ENCODE measurements around the gene IL1A. TPM values are rescaled to one million over a fixed set of nuclear protein-coding genes. Genes with fewer than 3 reads are reported as not detected.

IL1A gene
- polyA plus RNA-seq, 1 of the 3 experiments (the other 2 are of a cell fraction), result not detected

DNA sequence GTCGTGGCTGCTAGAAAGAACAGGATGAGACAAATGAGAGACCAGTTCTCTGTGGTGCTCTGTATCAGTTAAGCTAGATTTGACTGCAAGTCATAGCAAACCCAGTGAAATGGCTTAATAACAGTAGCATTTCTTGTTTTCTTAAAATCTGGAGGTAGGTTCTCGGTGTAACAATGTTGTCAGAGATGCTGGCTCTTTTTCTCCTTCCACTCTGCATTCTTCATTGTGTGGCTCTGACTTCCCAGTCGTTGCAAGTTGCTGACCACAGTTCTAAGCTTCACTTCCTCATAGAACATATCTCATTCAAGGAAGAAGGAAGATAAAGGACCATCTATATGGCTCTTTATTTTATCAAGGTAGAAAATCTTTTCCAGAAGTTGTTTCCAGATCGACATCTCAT, 12.0 kb downstream of the IL1A start:
- WGBS (ENCODE audit: low lambda C conversion rate), result 18% methylated on average over 4 of the region's 4 CpGs
- CTCF ChIA-PET, result no interaction called here
- no peaks in the 10 kb centered on the region for H3K79me2 ChIP-seq (ENCODE audit: insufficient read depth)
- H3K36me3 ChIP-seq (replicated peaks in 1 of 2; ENCODE audit: control insufficient read depth in 1 of 2, insufficient read depth in 2 of 2, low read length in 1 of 2), result no peaks in the 10 kb centered on the region
- H3K9ac ChIP-seq, result no peak overlapping the region
- POLR2A ChIA-PET, result no interaction called here
- 0 out of 2 replicates have a peak overlapping the region, but pooled peaks have one; percentile 14 for H2AFZ ChIP-seq (ENCODE audit: low read depth)
- H3K4me2 ChIP-seq, result no peak overlapping the region
- TF ChIP-seq EZH2phosphoT487 (IDR thresholded peaks at IDR 0.05; ENCODE audit: borderline replicate concordance, low read depth) (no peak), FOXM1 (IDR thresholded peaks at IDR 0.05; ENCODE audit: low read depth) (no peak), RFX5 (IDR thresholded peaks at IDR 0.05; ENCODE audit: low read length) (no peak), SMC3 (IDR thresholded peaks at IDR 0.05; ENCODE audit: low read depth, low read length) (no peak), TAF1 (IDR thresholded peaks at IDR 0.05; ENCODE audit: borderline replicate concordance, low read depth, low read length) (no peak), EP300 (IDR thresholded peaks at IDR 0.05; ENCODE audit: borderline replicate concordance in 1 of 2, low read depth in 1 of 2, low read length in 1 of 2) (no peak), FOXJ3 (CRISPR knock-in tag; IDR thresholded peaks at IDR 0.05) (no peak), RAD21 (IDR thresholded peaks at IDR 0.05; ENCODE audit: low read length) (no peak), NFIC (IDR thresholded peaks at IDR 0.05; ENCODE audit: borderline replicate concordance) (no peak), GABPA (IDR thresholded peaks at IDR 0.05; ENCODE audit: low read depth) (no peak), GATA2 (CRISPR knock-in tag; IDR thresholded peaks at IDR 0.05) (no peak), SIN3A (IDR thresholded peaks at IDR 0.05; ENCODE audit: borderline replicate concordance, low read depth, low read length) (no peak), POLR2AphosphoS5 (IDR thresholded peaks at IDR 0.05; ENCODE audit: low read depth, low read length) (no peak), NRF1 (IDR thresholded peaks at IDR 0.05; ENCODE audit: low read depth, low read length) (no peak)
- TF ChIP-seq, protein P1, sequence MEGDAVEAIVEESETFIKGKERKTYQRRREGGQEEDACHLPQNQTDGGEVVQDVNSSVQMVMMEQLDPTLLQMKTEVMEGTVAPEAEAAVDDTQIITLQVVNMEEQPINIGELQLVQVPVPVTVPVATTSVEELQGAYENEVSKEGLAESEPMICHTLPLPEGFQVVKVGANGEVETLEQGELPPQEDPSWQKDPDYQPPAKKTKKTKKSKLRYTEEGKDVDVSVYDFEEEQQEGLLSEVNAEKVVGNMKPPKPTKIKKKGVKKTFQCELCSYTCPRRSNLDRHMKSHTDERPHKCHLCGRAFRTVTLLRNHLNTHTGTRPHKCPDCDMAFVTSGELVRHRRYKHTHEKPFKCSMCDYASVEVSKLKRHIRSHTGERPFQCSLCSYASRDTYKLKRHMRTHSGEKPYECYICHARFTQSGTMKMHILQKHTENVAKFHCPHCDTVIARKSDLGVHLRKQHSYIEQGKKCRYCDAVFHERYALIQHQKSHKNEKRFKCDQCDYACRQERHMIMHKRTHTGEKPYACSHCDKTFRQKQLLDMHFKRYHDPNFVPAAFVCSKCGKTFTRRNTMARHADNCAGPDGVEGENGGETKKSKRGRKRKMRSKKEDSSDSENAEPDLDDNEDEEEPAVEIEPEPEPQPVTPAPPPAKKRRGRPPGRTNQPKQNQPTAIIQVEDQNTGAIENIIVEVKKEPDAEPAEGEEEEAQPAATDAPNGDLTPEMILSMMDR (IDR thresholded peaks at IDR 0.05), result no peak
- TF ChIP-seq, protein P2, sequence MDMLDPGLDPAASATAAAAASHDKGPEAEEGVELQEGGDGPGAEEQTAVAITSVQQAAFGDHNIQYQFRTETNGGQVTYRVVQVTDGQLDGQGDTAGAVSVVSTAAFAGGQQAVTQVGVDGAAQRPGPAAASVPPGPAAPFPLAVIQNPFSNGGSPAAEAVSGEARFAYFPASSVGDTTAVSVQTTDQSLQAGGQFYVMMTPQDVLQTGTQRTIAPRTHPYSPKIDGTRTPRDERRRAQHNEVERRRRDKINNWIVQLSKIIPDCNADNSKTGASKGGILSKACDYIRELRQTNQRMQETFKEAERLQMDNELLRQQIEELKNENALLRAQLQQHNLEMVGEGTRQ (IDR thresholded peaks at IDR 0.05; ENCODE audit: borderline replicate concordance, low read depth, low read length), result no peak
- TF ChIP-seq, protein P3, sequence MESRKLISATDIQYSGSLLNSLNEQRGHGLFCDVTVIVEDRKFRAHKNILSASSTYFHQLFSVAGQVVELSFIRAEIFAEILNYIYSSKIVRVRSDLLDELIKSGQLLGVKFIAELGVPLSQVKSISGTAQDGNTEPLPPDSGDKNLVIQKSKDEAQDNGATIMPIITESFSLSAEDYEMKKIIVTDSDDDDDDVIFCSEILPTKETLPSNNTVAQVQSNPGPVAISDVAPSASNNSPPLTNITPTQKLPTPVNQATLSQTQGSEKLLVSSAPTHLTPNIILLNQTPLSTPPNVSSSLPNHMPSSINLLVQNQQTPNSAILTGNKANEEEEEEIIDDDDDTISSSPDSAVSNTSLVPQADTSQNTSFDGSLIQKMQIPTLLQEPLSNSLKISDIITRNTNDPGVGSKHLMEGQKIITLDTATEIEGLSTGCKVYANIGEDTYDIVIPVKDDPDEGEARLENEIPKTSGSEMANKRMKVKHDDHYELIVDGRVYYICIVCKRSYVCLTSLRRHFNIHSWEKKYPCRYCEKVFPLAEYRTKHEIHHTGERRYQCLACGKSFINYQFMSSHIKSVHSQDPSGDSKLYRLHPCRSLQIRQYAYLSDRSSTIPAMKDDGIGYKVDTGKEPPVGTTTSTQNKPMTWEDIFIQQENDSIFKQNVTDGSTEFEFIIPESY (IDR thresholded peaks at IDR 0.05; ENCODE audit: borderline replicate concordance, low read depth), result no peak
- TF ChIP-seq, protein P4, sequence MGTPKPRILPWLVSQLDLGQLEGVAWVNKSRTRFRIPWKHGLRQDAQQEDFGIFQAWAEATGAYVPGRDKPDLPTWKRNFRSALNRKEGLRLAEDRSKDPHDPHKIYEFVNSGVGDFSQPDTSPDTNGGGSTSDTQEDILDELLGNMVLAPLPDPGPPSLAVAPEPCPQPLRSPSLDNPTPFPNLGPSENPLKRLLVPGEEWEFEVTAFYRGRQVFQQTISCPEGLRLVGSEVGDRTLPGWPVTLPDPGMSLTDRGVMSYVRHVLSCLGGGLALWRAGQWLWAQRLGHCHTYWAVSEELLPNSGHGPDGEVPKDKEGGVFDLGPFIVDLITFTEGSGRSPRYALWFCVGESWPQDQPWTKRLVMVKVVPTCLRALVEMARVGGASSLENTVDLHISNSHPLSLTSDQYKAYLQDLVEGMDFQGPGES (IDR thresholded peaks at IDR 0.05; ENCODE audit: low read depth, low read length), result no peak
- H3K9me2 ChIP-seq, result no peaks in the 10 kb centered on the region
- no peak for DNase-seq
- H3K27me3 ChIP-seq (ENCODE audit: insufficient read depth), result no peaks in the 10 kb centered on the region
- H3K9me3 ChIP-seq, result no peaks in the 10 kb centered on the region
- no peak overlapping the region for H3K4me3 ChIP-seq (ENCODE audit: low read depth in 2 of 2, low read length in 1 of 2)
- H3K27ac ChIP-seq (ENCODE audit: low read depth in 2 of 2, low read length in 1 of 2), result no peak overlapping the region
- H3F3A ChIP-seq (replicated peaks; ENCODE audit: insufficient read depth), result no peaks in the 10 kb centered on the region
- H4K20me1 ChIP-seq (ENCODE audit: insufficient read depth), result no peaks in the 10 kb centered on the region
- no peaks in the 10 kb centered on the region for H3K4me1 ChIP-seq (ENCODE audit: control insufficient read depth in 1 of 2, insufficient read depth in 2 of 2, low read depth in 1 of 2, low read length in 1 of 2)
